ENCODE data around the gene MC1R. TPM values are rescaled to one million over a fixed set of nuclear protein-coding genes. Genes with fewer than 3 reads are reported as not detected.

MC1R gene
- total and polyA plus RNA-seq, 2 of the 8 experiments (the other 6 are each of a cell fraction or from before 2014, with no cell fraction given): 2.2 to 2.9 TPM

DNA sequence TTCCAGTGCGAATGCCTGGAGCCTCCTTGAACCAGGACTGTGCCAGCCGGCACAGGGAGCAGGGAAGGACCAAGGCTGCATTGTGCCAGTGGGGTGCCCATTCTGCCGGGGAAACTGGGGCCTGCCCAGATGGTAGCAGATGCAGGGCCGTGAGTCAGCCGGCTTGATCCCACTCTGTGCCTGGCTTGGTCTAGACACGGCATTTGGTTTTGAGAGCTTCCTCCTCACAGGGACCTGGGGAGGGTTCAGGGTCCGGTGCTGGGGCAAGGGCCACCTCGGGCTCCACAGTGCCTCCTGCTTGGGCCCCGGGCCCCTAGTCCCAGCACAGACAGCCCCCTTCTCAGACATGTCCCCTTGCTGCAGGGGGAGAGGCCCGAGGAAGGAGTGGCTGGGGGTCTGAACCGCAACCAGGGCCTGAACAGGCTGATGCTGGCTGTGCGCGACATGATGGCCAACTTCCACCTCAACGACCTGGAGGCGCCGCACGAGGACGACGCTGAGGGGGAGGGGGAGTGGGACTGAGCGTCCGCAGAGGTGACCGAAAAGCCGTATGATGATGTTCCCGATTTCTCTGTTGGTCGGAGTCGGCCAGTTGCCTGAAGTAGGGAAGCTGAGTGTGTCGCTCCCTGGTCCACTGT, 7.8 kb upstream of the MC1R start:
- CTCF ChIA-PET (ENCODE audit: partially characterized antibody): interaction anchor here (0.7 to 5.9 kb wide), 28 partner anchors 11 to 269 kb away, joined by 3 to 70 read pairs (median 4); partner anchors contain the start of genes MC1R and TUBB3
- H3K18ac ChIP-seq (ENCODE audit: extremely low read depth, low read length): no peak overlapping the region
- no peak for TF ChIP-seq JUND (IDR thresholded peaks at IDR 0.05; ENCODE audit: low read length)
- TF ChIP-seq CEBPB (IDR thresholded peaks at IDR 0.05; ENCODE audit: low read depth, low read length): no peak
- no peak for TF ChIP-seq POU5F1 (IDR thresholded peaks at IDR 0.05; ENCODE audit: low read depth, low read length)

More for the DNA sequence above, 7.8 kb upstream of the MC1R start:
- no peak overlapping the region for H2AFZ ChIP-seq (ENCODE audit: low read length)
- H2BK12ac ChIP-seq (ENCODE audit: low read depth, low read length): peak overlapping the region; percentile 60; the same call in 1 of the 2 replicates
- H3K14ac ChIP-seq (ENCODE audit: insufficient read length): no peak overlapping the region
- peaks cover 0 to 4% of the 10 kb centered on the region in 2 experiments for H4K20me1 ChIP-seq (replicated peaks in 1 of 2; ENCODE audit: control insufficient read depth in 1 of 2, insufficient read depth in 2 of 2, low read length in 2 of 2)
- no peak overlapping the region for H3K4me2 ChIP-seq (ENCODE audit: insufficient read depth in 1 of 2, low read depth in 2 of 2, low read length in 2 of 2)
- no peaks in the 10 kb centered on the region; the same call in 1 of the 2 replicates for H3K23me2 ChIP-seq (ENCODE audit: low read depth, low read length)
- POLR2A ChIA-PET (ENCODE audit: partially characterized antibody): interaction anchor here (0.7 to 6.5 kb wide), 3 partner anchors 12 to 108 kb away, joined by 3 to 71 read pairs (median 5); partner anchors contain the start of genes TCF25 and TUBB3
- H2BK120ac ChIP-seq (replicated peaks; ENCODE audit: low read depth, low read length): no peak overlapping the region
- no peak overlapping the region for H4K91ac ChIP-seq (replicated peaks; ENCODE audit: insufficient read length, low read length)
- H2BK15ac ChIP-seq (ENCODE audit: low read length): no peak overlapping the region
- H3K4me3 ChIP-seq (ENCODE audit: extremely low read depth in 1 of 4, insufficient read depth in 2 of 4, low read depth in 3 of 4, low read length in 4 of 4): no peak overlapping the region
- H3K36me3 ChIP-seq (ENCODE audit: control insufficient read depth in 2 of 4, insufficient read depth in 4 of 4, low read length in 3 of 4): peaks cover 2 to 17% (median 7%) of the 10 kb centered on the region in 4 experiments; a peak in 6 of 8 replicates
- peak overlapping the region; percentile 35; the same call in 1 of the 2 replicates for H2BK5ac ChIP-seq (ENCODE audit: low read depth, low read length)
- H3K27ac ChIP-seq (ENCODE audit: low read depth, low read length): no peak overlapping the region
- no peak overlapping the region for H4K8ac ChIP-seq (ENCODE audit: extremely low read depth, insufficient read depth, low read length)
- no peak overlapping the region for H2AK5ac ChIP-seq (ENCODE audit: low read depth, low read length)
- no peak overlapping the region for H2BK20ac ChIP-seq (ENCODE audit: low read length)
- no peaks in the 10 kb centered on the region for H3K79me1 ChIP-seq (ENCODE audit: low read depth, low read length)
- no peaks in the 10 kb centered on the region for H3K27me3 ChIP-seq (replicated peaks in 1 of 4; ENCODE audit: control insufficient read depth in 3 of 4, extremely low read depth in 1 of 4, insufficient read depth in 3 of 4, low read length in 3 of 4)
- peaks cover 0 to 19% of the 10 kb centered on the region in 2 experiments; a peak in 3 of 4 replicates for H3K9me3 ChIP-seq (ENCODE audit: insufficient read depth in 2 of 2, low read depth in 1 of 2, low read length in 1 of 2)
- no peak overlapping the region for H3K56ac ChIP-seq (replicated peaks; ENCODE audit: insufficient read length, low read depth, low read length)
- H3K4me1 ChIP-seq (replicated peaks in 1 of 4; ENCODE audit: control insufficient read depth in 3 of 4, insufficient read depth in 4 of 4, low read length in 3 of 4): peaks cover 0 to 2% (median 0%) of the 10 kb centered on the region in 4 experiments; a peak in 4 of 7 replicates
- no peak overlapping the region for H3K9ac ChIP-seq (replicated peaks in 1 of 4; ENCODE audit: extremely low read depth in 1 of 4, low read depth in 3 of 4, low read length in 3 of 4)
- 94% methylated on average over 27 of the region's 27 CpGs; no CpG with 5 or more reads in 1 of the 2 experiments for WGBS, 2 experiments (ENCODE audit: extremely low coverage in 1 of 2, insufficient coverage in 1 of 2, insufficient read length in 1 of 2, insufficient replicate concordance in 2 of 2, low coverage in 1 of 2, low lambda C conversion rate in 2 of 2, missing lambda C conversion rate in 1 of 2)
- H3K23ac ChIP-seq (ENCODE audit: insufficient read length): no peak overlapping the region
- H4K5ac ChIP-seq (ENCODE audit: insufficient read length, low read depth, low read length): no peak overlapping the region
- FAIRE-seq (no peak), DNase-seq (ENCODE audit: low read depth in 1 of 2, low spot score in 2 of 2) (no peak)
- no peaks in the 10 kb centered on the region for H3K79me2 ChIP-seq (ENCODE audit: control insufficient read depth in 1 of 2, insufficient read depth in 2 of 2, low read length in 2 of 2)
- no peak overlapping the region for H3K4ac ChIP-seq (replicated peaks; ENCODE audit: insufficient read length, low read depth, low read length)
